Nephron progenitor cell (in vitro differentiated cells): ENCODE results near the gene EVI5L.

Source experiments
- DNase-seq: peaks from one replicate; pipeline ENCODE4 v3.0.0; 2021
- H3K27ac Mint-ChIP-seq: 2 replicates; pipeline ENCODE4 v1.8.0; 2021; ENCODE audit warnings: mild to moderate bottlenecking, moderate library complexity, mixed read lengths
- H3K27me3 Mint-ChIP-seq: 2 replicates; pipeline ENCODE4 v1.8.0; 2021; ENCODE audit warnings: mild to moderate bottlenecking, low read depth, mixed read lengths; ENCODE audit not compliant: poor library complexity
- H3K36me3 Mint-ChIP-seq: 2 replicates; pipeline ENCODE4 v1.8.0; 2021; ENCODE audit warnings: low read depth, mixed read lengths
- H3K4me1 Mint-ChIP-seq: 2 replicates; pipeline ENCODE4 v1.8.0; 2021; ENCODE audit warnings: mixed read lengths
- H3K4me3 Mint-ChIP-seq: 2 replicates; pipeline ENCODE4 v1.8.0; 2021; ENCODE audit warnings: mild to moderate bottlenecking, moderate library complexity, mixed read lengths
- H3K9me3 Mint-ChIP-seq: 2 replicates; pipeline ENCODE4 v1.8.0; 2021; ENCODE audit warnings: mild to moderate bottlenecking, moderate library complexity, mixed read lengths
- CTCF ChIP-seq: fragments of 200-600 bp; sonication (generic); IDR thresholded peaks from 2 replicates; pipeline ENCODE4 v1.5.0; 2021; ENCODE audit warnings: antibody characterized with exemption

Gene EVI5L

GRCh38 chr19:7793493-7793892 lies 36.5 kb upstream of the EVI5L start:
- Mint-ChIP-seq H3K9me3 (no peaks in the 10 kb centered on the region), H3K27ac (no peak overlapping the region), H3K4me1 (peaks cover 12% of the 10 kb centered on the region), H3K4me3 (no peak overlapping the region), H3K27me3 (peaks cover 81% of the 10 kb centered on the region), H3K36me3 (no peaks in the 10 kb centered on the region)
- no peak for TF ChIP-seq CTCF
- DNase-seq, result no peak

- TF ChIP-seq CTCF, result no peak
- H3K36me3 Mint-ChIP-seq, result no peaks in the 10 kb centered on the region
- no peak for DNase-seq
- H3K4me3 Mint-ChIP-seq, result no peak overlapping the region
- no peak overlapping the region for H3K27ac Mint-ChIP-seq
- H3K27me3 Mint-ChIP-seq, result peaks cover 75% of the 10 kb centered on the region
- peaks cover 25% of the 10 kb centered on the region for H3K4me1 Mint-ChIP-seq
- peaks cover 9% of the 10 kb centered on the region for H3K9me3 Mint-ChIP-seq
Observed at GRCh38 chr19:7795555-7796161, 34.4 kb upstream of the EVI5L start.

- peaks cover 53% of the 10 kb centered on the region for H3K27me3 Mint-ChIP-seq
- peak; percentile 52 for TF ChIP-seq CTCF
- peaks cover 34% of the 10 kb centered on the region for H3K9me3 Mint-ChIP-seq
- DNase-seq, result peak; percentile 75
- H3K4me3 Mint-ChIP-seq, result peak overlapping the region; percentile 67
- H3K36me3 Mint-ChIP-seq, result peaks cover 4% of the 10 kb centered on the region
- no peak overlapping the region for H3K27ac Mint-ChIP-seq
- peaks cover 14% of the 10 kb centered on the region for H3K4me1 Mint-ChIP-seq
Observed at GRCh38 chr19:7799640-7800355, 30.2 kb upstream of the EVI5L start.

- Mint-ChIP-seq H3K4me3 (no peak overlapping the region), H3K9me3 (peaks cover 34% of the 10 kb centered on the region), H3K36me3 (peaks cover 4% of the 10 kb centered on the region), H3K4me1 (peaks cover 14% of the 10 kb centered on the region), H3K27ac (no peak overlapping the region), H3K27me3 (peaks cover 47% of the 10 kb centered on the region)
- TF ChIP-seq CTCF, result no peak
- no peak for DNase-seq
Observed at GRCh38 chr19:7801020-7801570, 28.9 kb upstream of the EVI5L start.

- peaks cover 30% of the 10 kb centered on the region for H3K9me3 Mint-ChIP-seq
- no peaks in the 10 kb centered on the region for H3K36me3 Mint-ChIP-seq
- H3K27me3 Mint-ChIP-seq, result peaks cover 26% of the 10 kb centered on the region
- no peak overlapping the region for H3K4me3 Mint-ChIP-seq
- no peaks in the 10 kb centered on the region for H3K4me1 Mint-ChIP-seq
- TF ChIP-seq CTCF, result no peak
- DNase-seq, result no peak
- H3K27ac Mint-ChIP-seq, result no peak overlapping the region
Observed at GRCh38 chr19:7806234-7806633, 23.8 kb upstream of the EVI5L start.
